ENCODE data around the gene NOP53. TPM values are rescaled to one million over a fixed set of nuclear protein-coding genes. Genes with fewer than 3 reads are reported as not detected.

NOP53 gene
- total RNA-seq, 1 experiment from 2014 or later, result 289 TPM

- TF ChIP-seq AFF4 (CRISPR knock-in tag; IDR thresholded peaks at IDR 0.05; ENCODE audit: borderline replicate concordance), result no peak
Measured at GRCh38 chr19:47755065-47755761, 9.9 kb downstream of the NOP53 start (continued).

GRCh38 chr19:47755762-47756626 is 10.6 kb downstream of the NOP53 start:
- Mint-ChIP-seq H3K9me3 (peaks cover 4% of the 10 kb centered on the region), H3K4me1 (no peaks in the 10 kb centered on the region), H3K4me3 (no peak overlapping the region), H3K27ac (no peak overlapping the region), H3K27me3 (ENCODE audit: low read depth) (no peaks in the 10 kb centered on the region), H3K36me3 (peaks cover 66% of the 10 kb centered on the region)
- ATAC-seq (no peak), DNase-seq (ENCODE audit: low spot score) (no peak)
- ChIA-PET CTCF (interaction anchor here (1.1 to 4.8 kb wide), 3 partner anchors 10 to 43 kb away, joined by 3 to 26 read pairs (median 9); no protein-coding TSS in a partner anchor), POLR2A (no interaction called here)
- TF ChIP-seq SOX15 (CRISPR knock-in tag; IDR thresholded peaks at IDR 0.05) (no peak), ATF3 (CRISPR knock-in tag; conservative IDR thresholded peaks at IDR 0.05) (no peak)

GRCh38 chr19:47756627-47756929 is 11.2 kb downstream of the NOP53 start:
- peaks cover 4% of the 10 kb centered on the region for H3K9me3 Mint-ChIP-seq
- H3K36me3 Mint-ChIP-seq, result peaks cover 60% of the 10 kb centered on the region
- no peak for DNase-seq (ENCODE audit: low spot score)
- H3K4me3 Mint-ChIP-seq, result no peak overlapping the region
- no peak overlapping the region for H3K27ac Mint-ChIP-seq
- no peaks in the 10 kb centered on the region for H3K4me1 Mint-ChIP-seq
- H3K27me3 Mint-ChIP-seq (ENCODE audit: low read depth), result no peaks in the 10 kb centered on the region
- CTCF ChIA-PET, result interaction anchor here (1.9 to 4.8 kb wide), 2 partner anchors 9 to 44 kb away, joined by 9 to 26 read pairs; no protein-coding TSS in a partner anchor
- TF ChIP-seq CTCF (IDR thresholded peaks at IDR 0.05) (no peak), STAT6 (CRISPR knock-in tag; conservative IDR thresholded peaks at IDR 0.05; ENCODE audit: low read depth) (no peak), ATF1 (CRISPR knock-in tag; IDR thresholded peaks at IDR 0.05) (no peak), TCF7 (CRISPR knock-in tag; IDR thresholded peaks at IDR 0.05; ENCODE audit: low read depth) (no peak), ZNF317 (CRISPR knock-in tag; IDR thresholded peaks at IDR 0.05; ENCODE audit: borderline replicate concordance, low read depth) (no peak)
- ATAC-seq, result no peak
- POLR2A ChIA-PET, result interaction anchor here (0.6 kb wide), 1 partner anchor 32 kb away, joined by 3 read pairs; no protein-coding TSS in a partner anchor

All from WTC11 (cell line).